Activated T-helper 1 cell treated with anti-CD3 and anti-CD28 coated beads, Interleukin-2, amount 50 U/mL, for 16 hours (primary cell): ENCODE data around the gene FXYD3.

Experiments
- DNase-seq, 2 donors: peaks; one replicate each; pipeline ENCODE4 v3.0.0-alpha.2; 2020; ENCODE audit warnings: low read depth in 1 of 2, low spot score in 1 of 2

FXYD3 gene

GRCh38 chr19:35157431-35157830 is 41.8 kb downstream of the FXYD3 start:
- no peak for DNase-seq

GRCh38 chr19:35159606-35160005 is 44.0 kb downstream of the FXYD3 start:
- no peak for DNase-seq

GRCh38 chr19:35160629-35161433 is 45.2 kb downstream of the FXYD3 start:
- DNase-seq: no peak

- no peak for DNase-seq
These were observed 45.8 kb downstream of the FXYD3 start for GRCh38 chr19:35161434-35161743.

- no peak for DNase-seq
These were observed 47.1 kb downstream of the FXYD3 start for GRCh38 chr19:35162471-35163326.

GRCh38 chr19:35164418-35164817 is 48.8 kb downstream of the FXYD3 start:
- no peak for DNase-seq

GRCh38 chr19:35165200-35166058 is 49.8 kb downstream of the FXYD3 start:
- no peak for DNase-seq

- no peak for DNase-seq
These were observed 50.8 kb downstream of the FXYD3 start for GRCh38 chr19:35166100-35167063.

- DNase-seq: no peak
These were observed 51.9 kb downstream of the FXYD3 start for GRCh38 chr19:35167251-35168119.

GRCh38 chr19:35168196-35168595 is 52.6 kb downstream of the FXYD3 start:
- no peak for DNase-seq

GRCh38 chr19:35169221-35169995 is 53.8 kb downstream of the FXYD3 start:
- no peak for DNase-seq

- no peak for DNase-seq
These were observed 54.9 kb downstream of the FXYD3 start for GRCh38 chr19:35170359-35171061.

- DNase-seq: no peak
These were observed 56.1 kb downstream of the FXYD3 start for GRCh38 chr19:35171730-35172129.
